ENCODE data around the gene NUP188. TPM values are rescaled to one million over a fixed set of nuclear protein-coding genes. Genes with fewer than 3 reads are reported as not detected.

NUP188 gene
- total RNA-seq, 1 donor from 2014 or later: 103 TPM

DNA sequence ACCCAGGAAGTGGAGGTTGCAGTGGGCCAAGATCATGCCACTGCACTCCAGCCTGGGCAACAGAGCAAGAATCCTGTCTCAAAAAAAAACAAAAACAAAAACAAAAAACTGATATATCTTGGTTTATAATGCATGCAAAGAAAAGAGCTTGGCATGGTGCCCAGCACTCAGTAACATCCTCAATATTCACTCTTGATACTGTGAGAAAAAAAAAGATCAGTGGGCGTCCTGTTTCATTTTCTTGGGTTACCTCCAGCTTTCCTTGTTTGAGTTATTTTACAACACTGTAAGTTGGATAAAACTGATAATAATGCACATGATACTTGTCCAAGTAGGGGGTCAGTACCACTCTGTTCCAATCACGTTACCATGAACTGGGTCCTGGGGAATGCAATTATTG, 18.9 kb upstream of the NUP188 start:
- Mint-ChIP-seq H3K36me3 (ENCODE audit: low read depth) (no peaks in the 10 kb centered on the region), H3K27ac (no peak overlapping the region), H3K4me3 (no peak overlapping the region), H3K9me3 (no peaks in the 10 kb centered on the region), H3K27me3 (no peaks in the 10 kb centered on the region), H3K4me1 (peaks cover 5% of the 10 kb centered on the region)
- ChIA-PET CTCF (interaction anchor here (0.6 to 4.8 kb wide), 22 partner anchors 9 to 294 kb away, joined by 3 to 69 read pairs (median 4); partner anchors contain the start of genes ENDOG, KYAT1, LRRC8A and PKN3), POLR2A (interaction anchor here (0.5 kb wide), 1 partner anchor 246 kb away, joined by 3 read pairs; no protein-coding TSS in a partner anchor)
- ATAC-seq (ENCODE audit: low read depth) (no peak), DNase-seq (no peak)
- TF ChIP-seq CTCF (IDR thresholded peaks at IDR 0.05): no peak
- intact Hi-C loops (cut with micrococcal nuclease): loop anchor here (1.0 to 5.0 kb wide), 4 partner anchors 46 to 631 kb away; partner anchors contain the start of genes KYAT1 and LRRC8A

- Mint-ChIP-seq H3K4me1 (peaks cover 5% of the 10 kb centered on the region), H3K27me3 (no peaks in the 10 kb centered on the region), H3K27ac (no peak overlapping the region), H3K36me3 (ENCODE audit: low read depth) (no peaks in the 10 kb centered on the region), H3K4me3 (no peak overlapping the region), H3K9me3 (no peaks in the 10 kb centered on the region)
- CTCF ChIA-PET: interaction anchor here (0.5 to 4.8 kb wide), 8 partner anchors 48 to 281 kb away, joined by 3 to 69 read pairs (median 6); partner anchors contain the start of genes KYAT1, LRRC8A and SPOUT1
- DNase-seq: no peak
- POLR2A ChIA-PET: interaction anchor here (0.5 kb wide), 1 partner anchor 1650 kb away, joined by 3 read pairs; the partner anchor contains the start of gene FUBP3
- intact Hi-C loops (cut with micrococcal nuclease): loop anchor here (2.0 to 5.0 kb wide), 3 partner anchors 47 to 632 kb away; partner anchors contain the start of genes KYAT1 and LRRC8A
- no peak for ATAC-seq (ENCODE audit: low read depth)
- no peak for TF ChIP-seq CTCF (IDR thresholded peaks at IDR 0.05)
These were observed 17.9 kb upstream of the NUP188 start for GRCh38 chr9:128929560-128929959.

GRCh38 chr9:128933731-128934130, 13.8 kb upstream of the NUP188 start:
- TF ChIP-seq CTCF (IDR thresholded peaks at IDR 0.05): no peak
- intact Hi-C loops (cut with micrococcal nuclease): no loop called here
- H3K4me3 Mint-ChIP-seq: no peak overlapping the region
- no peaks in the 10 kb centered on the region for H3K4me1 Mint-ChIP-seq
- no peaks in the 10 kb centered on the region for H3K27me3 Mint-ChIP-seq
- no peak for ATAC-seq (ENCODE audit: low read depth)
- CTCF ChIA-PET: interaction anchor here (1.1 kb wide), 1 partner anchor 9 kb away, joined by 3 read pairs; no protein-coding TSS in a partner anchor
- no peak for DNase-seq
- POLR2A ChIA-PET: no interaction called here
- H3K36me3 Mint-ChIP-seq (ENCODE audit: low read depth): no peaks in the 10 kb centered on the region
- H3K27ac Mint-ChIP-seq: no peak overlapping the region
- H3K9me3 Mint-ChIP-seq: no peaks in the 10 kb centered on the region

- Mint-ChIP-seq H3K36me3 (ENCODE audit: low read depth) (no peaks in the 10 kb centered on the region), H3K27me3 (no peaks in the 10 kb centered on the region), H3K27ac (no peak overlapping the region), H3K9me3 (no peaks in the 10 kb centered on the region), H3K4me3 (no peak overlapping the region), H3K4me1 (no peaks in the 10 kb centered on the region)
- intact Hi-C loops (cut with micrococcal nuclease): no loop called here
- CTCF ChIA-PET: interaction anchor here (0.8 kb wide), 1 partner anchor 9 kb away, joined by 3 read pairs; no protein-coding TSS in a partner anchor
- no peak for DNase-seq
- no peak for TF ChIP-seq CTCF (IDR thresholded peaks at IDR 0.05)
- ATAC-seq (ENCODE audit: low read depth): no peak
- POLR2A ChIA-PET: no interaction called here
These were observed 11.2 kb upstream of the NUP188 start for GRCh38 chr9:128936171-128936865.

All from activated B cell treated with CpG ODN at 0.5 μM for 24 hours (primary cell).